ENCODE measurements around the gene ELAVL3. TPM values are rescaled to one million over a fixed set of nuclear protein-coding genes. Genes with fewer than 3 reads are reported as not detected.

ELAVL3 gene
- total RNA-seq, 1 experiment from 2014 or later: 1.2 TPM

DNA sequence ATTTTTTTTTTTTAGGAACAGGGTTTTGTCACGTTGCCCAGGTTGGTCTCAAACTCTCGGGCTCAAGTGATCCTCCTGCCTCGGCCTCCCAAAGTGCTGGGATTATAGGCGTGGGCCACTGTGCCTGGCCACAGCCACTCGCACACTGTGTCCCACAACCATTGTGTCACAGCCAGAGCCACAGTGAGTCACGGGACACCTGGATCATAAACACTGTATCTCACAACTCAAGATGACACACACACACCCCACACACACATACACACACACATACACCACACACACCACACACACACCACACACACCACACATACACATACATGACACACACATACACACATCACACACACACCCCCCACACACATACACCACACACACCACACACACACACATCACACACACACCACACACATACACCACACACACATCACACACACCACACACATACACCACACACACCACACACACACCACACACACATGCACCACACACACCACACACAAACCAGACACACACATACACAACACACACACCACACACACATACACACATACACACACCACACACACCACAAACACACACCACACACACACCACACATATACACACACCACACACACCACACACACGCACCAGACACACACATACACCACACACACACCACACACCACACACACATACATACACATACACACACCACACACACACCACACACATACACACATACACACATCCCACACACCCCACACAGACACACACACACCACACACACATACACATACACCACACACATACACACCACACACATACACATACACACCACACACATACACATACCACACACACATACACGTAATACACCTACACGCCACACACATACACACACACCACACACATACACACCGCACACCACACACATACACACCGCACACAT is 16.2 kb downstream of the ELAVL3 start:
- Histone ChIP-seq H3K23ac (ENCODE audit: insufficient read length, low read depth, low read length) (no peak overlapping the region), H2BK5ac (ENCODE audit: insufficient read length, low read length) (no peak overlapping the region), H2AK5ac (ENCODE audit: insufficient read length, low read length) (no peak overlapping the region), H2BK12ac (ENCODE audit: insufficient read length, low read depth, low read length) (no peak overlapping the region), H3K79me2 (ENCODE audit: insufficient read depth, low read length) (no peaks in the 10 kb centered on the region), H3K9me3 (ENCODE audit: control insufficient read depth, low read depth, low read length) (no peaks in the 10 kb centered on the region), H3K4me2 (ENCODE audit: insufficient read depth, insufficient read length, low read length) (no peak overlapping the region), H3K4ac (ENCODE audit: low read depth, low read length) (no peak overlapping the region), H3K9ac (ENCODE audit: extremely low read depth, insufficient read length, low read length) (no peak overlapping the region), H3K4me1 (ENCODE audit: insufficient read depth, low read length) (peaks cover 9% of the 10 kb centered on the region; the same call in 1 of the 2 replicates), H3K23me2 (ENCODE audit: insufficient read length, low read depth, low read length, poor library complexity, severe bottlenecking) (no peaks in the 10 kb centered on the region), H2BK20ac (ENCODE audit: low read depth, low read length, poor library complexity, severe bottlenecking) (no peak overlapping the region), H3K14ac (ENCODE audit: insufficient read depth, low read length) (no peak overlapping the region; the same call in 1 of the 2 replicates), H2BK15ac (ENCODE audit: low read depth, low read length) (no peak overlapping the region), H2AFZ (ENCODE audit: low read length) (no peak overlapping the region), H4K8ac (replicated peaks; ENCODE audit: insufficient read length, low read depth, low read length) (peak overlapping the region; percentile 53), H4K5ac (ENCODE audit: insufficient read length, low read depth, low read length) (no peak overlapping the region), H4K91ac (ENCODE audit: insufficient read length, low read depth, low read length) (no peak overlapping the region), H3K27ac (ENCODE audit: insufficient read length, low read depth, low read length) (no peak overlapping the region), H4K20me1 (ENCODE audit: control insufficient read depth, insufficient read depth, insufficient read length) (no peaks in the 10 kb centered on the region), H3T11ph (ENCODE audit: low read length) (no peak overlapping the region), H3K79me1 (ENCODE audit: insufficient read depth, low read depth, low read length, poor library complexity, severe bottlenecking) (no peaks in the 10 kb centered on the region), H3K18ac (ENCODE audit: insufficient read length, low read depth, low read length) (peak overlapping the region; percentile 73), H3K56ac (ENCODE audit: insufficient read length, low read depth, low read length) (peak overlapping the region; percentile 4), H3K27me3 (ENCODE audit: insufficient read depth, low read length) (no peaks in the 10 kb centered on the region), H2BK120ac (ENCODE audit: low read depth, low read length, poor library complexity, severe bottlenecking) (no peak overlapping the region)
- Mint-ChIP-seq H3K4me1 (peaks cover 7 to 11% of the 10 kb centered on the region in 2 experiments), H3K27me3 (ENCODE audit: low read depth) (peaks cover 4% of the 10 kb centered on the region), H3K9me3 (no peaks in the 10 kb centered on the region; a peak in 1 of 5 replicates), H3K27ac (no peak overlapping the region), H3K4me3 (no peak overlapping the region), H3K36me3 (ENCODE audit: insufficient read depth in 1 of 3, low read depth in 3 of 3) (no peaks in the 10 kb centered on the region)
- no peak for DNase-seq
- TF ChIP-seq, protein P1, sequence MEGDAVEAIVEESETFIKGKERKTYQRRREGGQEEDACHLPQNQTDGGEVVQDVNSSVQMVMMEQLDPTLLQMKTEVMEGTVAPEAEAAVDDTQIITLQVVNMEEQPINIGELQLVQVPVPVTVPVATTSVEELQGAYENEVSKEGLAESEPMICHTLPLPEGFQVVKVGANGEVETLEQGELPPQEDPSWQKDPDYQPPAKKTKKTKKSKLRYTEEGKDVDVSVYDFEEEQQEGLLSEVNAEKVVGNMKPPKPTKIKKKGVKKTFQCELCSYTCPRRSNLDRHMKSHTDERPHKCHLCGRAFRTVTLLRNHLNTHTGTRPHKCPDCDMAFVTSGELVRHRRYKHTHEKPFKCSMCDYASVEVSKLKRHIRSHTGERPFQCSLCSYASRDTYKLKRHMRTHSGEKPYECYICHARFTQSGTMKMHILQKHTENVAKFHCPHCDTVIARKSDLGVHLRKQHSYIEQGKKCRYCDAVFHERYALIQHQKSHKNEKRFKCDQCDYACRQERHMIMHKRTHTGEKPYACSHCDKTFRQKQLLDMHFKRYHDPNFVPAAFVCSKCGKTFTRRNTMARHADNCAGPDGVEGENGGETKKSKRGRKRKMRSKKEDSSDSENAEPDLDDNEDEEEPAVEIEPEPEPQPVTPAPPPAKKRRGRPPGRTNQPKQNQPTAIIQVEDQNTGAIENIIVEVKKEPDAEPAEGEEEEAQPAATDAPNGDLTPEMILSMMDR (conservative IDR thresholded peaks at IDR 0.05): no peak
- WGBS (ENCODE audit: extremely low coverage, insufficient read length, low lambda C conversion rate): 100% methylated on average over 5 of the region's 11 CpGs
